ENCODE data around the gene NHSL1. TPM values are rescaled to one million over a fixed set of nuclear protein-coding genes. Genes with fewer than 3 reads are reported as not detected.

The NHSL1 gene, protein sequence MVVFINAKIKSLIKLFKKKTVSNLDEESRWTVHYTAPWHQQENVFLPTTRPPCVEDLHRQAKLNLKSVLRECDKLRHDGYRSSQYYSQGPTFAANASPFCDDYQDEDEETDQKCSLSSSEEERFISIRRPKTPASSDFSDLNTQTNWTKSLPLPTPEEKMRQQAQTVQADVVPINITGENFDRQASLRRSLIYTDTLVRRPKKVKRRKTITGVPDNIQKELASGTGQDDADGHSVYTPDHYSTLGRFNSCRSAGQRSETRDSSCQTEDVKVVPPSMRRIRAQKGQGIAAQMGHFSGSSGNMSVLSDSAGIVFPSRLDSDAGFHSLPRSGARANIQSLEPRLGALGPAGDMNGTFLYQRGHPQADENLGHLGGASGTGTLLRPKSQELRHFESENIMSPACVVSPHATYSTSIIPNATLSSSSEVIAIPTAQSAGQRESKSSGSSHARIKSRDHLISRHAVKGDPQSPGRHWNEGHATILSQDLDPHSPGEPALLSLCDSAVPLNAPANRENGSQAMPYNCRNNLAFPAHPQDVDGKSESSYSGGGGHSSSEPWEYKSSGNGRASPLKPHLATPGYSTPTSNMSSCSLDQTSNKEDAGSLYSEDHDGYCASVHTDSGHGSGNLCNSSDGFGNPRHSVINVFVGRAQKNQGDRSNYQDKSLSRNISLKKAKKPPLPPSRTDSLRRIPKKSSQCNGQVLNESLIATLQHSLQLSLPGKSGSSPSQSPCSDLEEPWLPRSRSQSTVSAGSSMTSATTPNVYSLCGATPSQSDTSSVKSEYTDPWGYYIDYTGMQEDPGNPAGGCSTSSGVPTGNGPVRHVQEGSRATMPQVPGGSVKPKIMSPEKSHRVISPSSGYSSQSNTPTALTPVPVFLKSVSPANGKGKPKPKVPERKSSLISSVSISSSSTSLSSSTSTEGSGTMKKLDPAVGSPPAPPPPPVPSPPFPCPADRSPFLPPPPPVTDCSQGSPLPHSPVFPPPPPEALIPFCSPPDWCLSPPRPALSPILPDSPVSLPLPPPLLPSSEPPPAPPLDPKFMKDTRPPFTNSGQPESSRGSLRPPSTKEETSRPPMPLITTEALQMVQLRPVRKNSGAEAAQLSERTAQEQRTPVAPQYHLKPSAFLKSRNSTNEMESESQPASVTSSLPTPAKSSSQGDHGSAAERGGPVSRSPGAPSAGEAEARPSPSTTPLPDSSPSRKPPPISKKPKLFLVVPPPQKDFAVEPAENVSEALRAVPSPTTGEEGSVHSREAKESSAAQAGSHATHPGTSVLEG (N-terminal part only)
- 2.1 TPM for total RNA-seq (2013)
- polyA plus RNA-seq, result 1 to 10 TPM in 1 of 3 donors, under 1 TPM in 2; 0.06 to 2.8 (median 0.51) TPM
- 2.5 and 3.0 TPM in 2 replicates for polyA minus RNA-seq
- 1.6 to 8.7 (median 7.0) reads per million in 11 experiments for total RNA-seq

DNA sequence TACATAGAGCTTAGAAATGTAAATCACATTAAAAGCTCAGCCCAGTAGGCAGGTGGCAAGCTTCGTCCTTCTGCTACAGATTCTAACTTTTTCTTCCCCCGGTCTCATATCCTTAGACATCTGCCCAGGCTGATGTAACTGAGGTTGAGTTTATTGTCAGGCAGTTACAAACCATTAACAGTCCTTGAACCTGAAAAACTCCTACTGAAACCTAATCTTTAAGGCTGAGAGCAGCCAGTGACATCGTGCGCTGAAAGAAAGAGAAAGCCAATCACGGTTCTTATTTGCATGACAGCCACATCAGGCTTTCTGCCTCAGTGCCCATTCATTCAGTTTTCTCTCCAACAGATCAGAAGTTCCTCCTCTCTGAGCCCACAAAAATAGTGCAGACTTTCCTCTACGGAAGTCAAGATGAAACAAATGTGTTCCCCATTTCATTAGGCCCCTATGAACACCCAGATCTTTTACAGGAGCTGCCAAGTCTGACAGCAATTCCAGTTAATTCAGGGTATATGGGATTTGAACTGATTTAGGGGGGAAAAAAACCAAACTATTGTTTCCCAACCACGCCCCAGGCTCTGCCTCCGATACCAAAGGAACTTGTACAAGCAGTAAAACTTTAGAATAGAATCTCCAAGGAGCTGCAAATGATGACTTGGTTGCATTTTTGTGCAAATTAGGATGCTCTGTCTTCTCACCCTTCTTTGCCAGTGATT lies at the start of gene NHSL1:
NHSL1 (minus strand) TSS at position 192 of the 716 bp plus-strand sequence. CDS start 204 bp downstream, outside the sequence.
- peak within 1 kb of the TSS; percentile 28 for H3K9ac ChIP-seq (ENCODE audit: insufficient read depth, low read length, poor library complexity, severe bottlenecking)
- peak within 1 kb of the TSS in 2 of 3 experiments; percentile 25 to 53 for H3K4me3 ChIP-seq (replicated peaks in 1 of 3; ENCODE audit: low read depth in 2 of 3, low read length in 3 of 3)
- Mint-ChIP-seq H3K27ac (peak within 1 kb of the TSS in 4 of 7 donors; percentile 24 to 76 (median 72)), H3K4me3 (peak within 1 kb of the TSS; percentile 60 to 82), H3K4me1 (peaks cover 44% of the 10 kb centered on the region), H3K36me3 (peaks cover 0 to 4% of the 10 kb centered on the region in 2 donors), H3K27me3 (ENCODE audit: low read depth in 3 of 3) (peaks cover 0 to 2% (median 0%) of the 10 kb centered on the region in 3 donors), H3K9me3 (peaks cover 0 to 7% (median 2%) of the 10 kb centered on the region in 7 donors)
- no peaks in the 10 kb centered on the region for H3K36me3 ChIP-seq (replicated peaks in 1 of 2; ENCODE audit: control insufficient read depth in 1 of 2, insufficient read depth in 2 of 2, low read length in 2 of 2)
- no peaks in the 10 kb centered on the region for H3K9me3 ChIP-seq (replicated peaks in 1 of 2; ENCODE audit: control insufficient read depth in 1 of 2, insufficient read depth in 1 of 2, low read length in 2 of 2)
- peak; percentile 23 to 35 (median 32) for DNase-seq
- WGBS (ENCODE audit: insufficient coverage), result 10% methylated on average over 2 of the region's 8 CpGs
- TF ChIP-seq, protein P1, sequence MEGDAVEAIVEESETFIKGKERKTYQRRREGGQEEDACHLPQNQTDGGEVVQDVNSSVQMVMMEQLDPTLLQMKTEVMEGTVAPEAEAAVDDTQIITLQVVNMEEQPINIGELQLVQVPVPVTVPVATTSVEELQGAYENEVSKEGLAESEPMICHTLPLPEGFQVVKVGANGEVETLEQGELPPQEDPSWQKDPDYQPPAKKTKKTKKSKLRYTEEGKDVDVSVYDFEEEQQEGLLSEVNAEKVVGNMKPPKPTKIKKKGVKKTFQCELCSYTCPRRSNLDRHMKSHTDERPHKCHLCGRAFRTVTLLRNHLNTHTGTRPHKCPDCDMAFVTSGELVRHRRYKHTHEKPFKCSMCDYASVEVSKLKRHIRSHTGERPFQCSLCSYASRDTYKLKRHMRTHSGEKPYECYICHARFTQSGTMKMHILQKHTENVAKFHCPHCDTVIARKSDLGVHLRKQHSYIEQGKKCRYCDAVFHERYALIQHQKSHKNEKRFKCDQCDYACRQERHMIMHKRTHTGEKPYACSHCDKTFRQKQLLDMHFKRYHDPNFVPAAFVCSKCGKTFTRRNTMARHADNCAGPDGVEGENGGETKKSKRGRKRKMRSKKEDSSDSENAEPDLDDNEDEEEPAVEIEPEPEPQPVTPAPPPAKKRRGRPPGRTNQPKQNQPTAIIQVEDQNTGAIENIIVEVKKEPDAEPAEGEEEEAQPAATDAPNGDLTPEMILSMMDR (IDR thresholded peaks at IDR 0.05), result no peak
- no peaks in the 10 kb centered on the region for H3K27me3 ChIP-seq (ENCODE audit: control insufficient read depth in 2 of 2, insufficient read depth in 2 of 2, low read length in 2 of 2)
- intact Hi-C loops (cut with micrococcal nuclease), result loop anchor here in 1 of 2 donors (10.0 kb wide), 1 partner anchor 45 kb away; no protein-coding TSS in a partner anchor
- peaks cover 29 to 34% of the 10 kb centered on the region in 2 donors for H3K4me1 ChIP-seq (ENCODE audit: control insufficient read depth in 1 of 2, insufficient read depth in 2 of 2, low read length in 2 of 2)
- peak within 1 kb of the TSS in 1 of 2 donors; percentile 52 for H3K27ac ChIP-seq (ENCODE audit: low read depth in 1 of 2, low read length in 2 of 2)
- H3K4me2 ChIP-seq (replicated peaks; ENCODE audit: extremely low read depth, low read length, poor library complexity, severe bottlenecking), result peak within 1 kb of the TSS; percentile 66
- H4K20me1 ChIP-seq (ENCODE audit: insufficient read depth, low read length), result no peaks in the 10 kb centered on the region
- no peaks in the 10 kb centered on the region for H3K79me2 ChIP-seq (ENCODE audit: insufficient read depth, low read length)
- peak within 1 kb of the TSS; percentile 46 for H2AFZ ChIP-seq (ENCODE audit: insufficient read depth, low read depth, low read length, poor library complexity, severe bottlenecking)
